ENCODE results near the gene PIP5K1C.
"Not testable (repeated sequence)": the region's sequence is repeated elsewhere in the genome, so short reads cannot be mapped to it uniquely, and the experiment has no call there.

The PIP5K1C gene

GRCh38 chr19:3628766-3629165 lies 71.5 kb downstream of the PIP5K1C start:
- DNase-seq (ENCODE audit: low read depth, low spot score): not testable (repeated sequence)

- no peak for DNase-seq (ENCODE audit: low read depth, low spot score)
Observed at GRCh38 chr19:3627351-3627723, 72.9 kb downstream of the PIP5K1C start.

GRCh38 chr19:3626473-3627350 lies 73.6 kb downstream of the PIP5K1C start, which contains the start of gene CACTIN:
Gene CACTIN, minus strand, starts transcription at chr19:3626790. Its CDS starts 28 bp downstream, at chr19:3626762.
- DNase-seq (ENCODE audit: low read depth, low spot score): peak; percentile 88

- no peak for DNase-seq (ENCODE audit: low read depth, low spot score)
Observed at GRCh38 chr19:3625996-3626472, 74.2 kb downstream of the PIP5K1C start.

GRCh38 chr19:3623716-3624115 lies 76.6 kb downstream of the PIP5K1C start:
- no peak for DNase-seq (ENCODE audit: low read depth, low spot score)

- DNase-seq (ENCODE audit: low read depth, low spot score): no peak
Observed at GRCh38 chr19:3622224-3622623, 78.0 kb downstream of the PIP5K1C start.

- DNase-seq (ENCODE audit: low read depth, low spot score): no peak
Observed at GRCh38 chr19:3621689-3622088, 78.6 kb downstream of the PIP5K1C start.

- DNase-seq (ENCODE audit: low read depth, low spot score): no peak
Observed at GRCh38 chr19:3620817-3621547, 79.3 kb downstream of the PIP5K1C start.

GRCh38 chr19:3620145-3620816 lies 80.0 kb downstream of the PIP5K1C start:
- no peak for DNase-seq (ENCODE audit: low read depth, low spot score)

- no peak for DNase-seq (ENCODE audit: low read depth, low spot score)
Observed at GRCh38 chr19:3619631-3620012, 80.6 kb downstream of the PIP5K1C start.

GRCh38 chr19:3618811-3619630 lies 81.2 kb downstream of the PIP5K1C start:
- DNase-seq (ENCODE audit: low read depth, low spot score): no peak

GRCh38 chr19:3618144-3618810 lies 82.0 kb downstream of the PIP5K1C start:
- no peak for DNase-seq (ENCODE audit: low read depth, low spot score)

GRCh38 chr19:3617463-3617862 lies 82.8 kb downstream of the PIP5K1C start:
- DNase-seq (ENCODE audit: low read depth, low spot score): no peak

- DNase-seq (ENCODE audit: low read depth, low spot score): no peak
Observed at GRCh38 chr19:3615524-3616135, 84.6 kb downstream of the PIP5K1C start.

- DNase-seq (ENCODE audit: low read depth, low spot score): no peak
Observed at GRCh38 chr19:3614858-3615505, 85.3 kb downstream of the PIP5K1C start.

GRCh38 chr19:3613818-3614661 lies 86.2 kb downstream of the PIP5K1C start:
- DNase-seq (ENCODE audit: low read depth, low spot score): no peak

- no peak for DNase-seq (ENCODE audit: low read depth, low spot score)
Observed at GRCh38 chr19:3612901-3613741, 87.1 kb downstream of the PIP5K1C start.

- no peak for DNase-seq (ENCODE audit: low read depth, low spot score)
Observed at GRCh38 chr19:3612330-3612729, 87.9 kb downstream of the PIP5K1C start.

All from brain pericyte (primary cell).